GM19455 (cell line): ENCODE measurements around the gene NUAK1.

Experiments
- ATAC-seq: cut with Tn5 transposase; IDR thresholded peaks from one replicate; pipeline ENCODE4 v1.9.1; 2021; ENCODE audit not compliant: unreplicated experiment

NUAK1 gene

GRCh38 chr12:106132175-106133135, 6.3 kb downstream of the NUAK1 start:
- ATAC-seq, result no peak

- no peak for ATAC-seq
Measured at GRCh38 chr12:106131676-106132075, 7.1 kb downstream of the NUAK1 start.

GRCh38 chr12:106130474-106131113, 8.2 kb downstream of the NUAK1 start:
- ATAC-seq, result no peak

- ATAC-seq, result no peak
Measured at GRCh38 chr12:106128585-106129328, 10.0 kb downstream of the NUAK1 start.

GRCh38 chr12:106127338-106128126, 11.2 kb downstream of the NUAK1 start:
- ATAC-seq, result no peak

- ATAC-seq, result no peak
Measured at GRCh38 chr12:106126441-106127337, 12.1 kb downstream of the NUAK1 start.

GRCh38 chr12:106125351-106126095, 13.2 kb downstream of the NUAK1 start:
- ATAC-seq, result no peak

GRCh38 chr12:106123551-106124081, 15.1 kb downstream of the NUAK1 start:
- no peak for ATAC-seq

- ATAC-seq, result no peak
Measured at GRCh38 chr12:106123110-106123509, 15.6 kb downstream of the NUAK1 start.

- ATAC-seq, result no peak
Measured at GRCh38 chr12:106122004-106122403, 16.8 kb downstream of the NUAK1 start.

GRCh38 chr12:106120519-106121105, 18.1 kb downstream of the NUAK1 start:
- ATAC-seq, result no peak

- no peak for ATAC-seq
Measured at GRCh38 chr12:106119301-106119700, 19.5 kb downstream of the NUAK1 start.

- ATAC-seq, result no peak
Measured at GRCh38 chr12:106118381-106119130, 20.2 kb downstream of the NUAK1 start.

GRCh38 chr12:106115440-106115839, 23.3 kb downstream of the NUAK1 start:
- ATAC-seq, result no peak

- no peak for ATAC-seq
Measured at GRCh38 chr12:106114447-106115068, 24.2 kb downstream of the NUAK1 start.

GRCh38 chr12:106113824-106114446, 24.8 kb downstream of the NUAK1 start:
- ATAC-seq, result no peak

GRCh38 chr12:106113446-106113823, 25.3 kb downstream of the NUAK1 start:
- ATAC-seq, result no peak
